Measurements from ENCODE around the gene FBXO30.
A peak's percentile ranks its signal among the peaks of the same experiment; 100 is the strongest.

The FBXO30 gene

GRCh38 chr6:145814501-145815308, at the start of gene FBXO30:
Gene FBXO30 (minus strand): TSS chr6:145814795. CDS start chr6:145806405, 8,390 bp downstream.
- peak; percentile 25 to 94 (median 84) for DNase-seq

GRCh38 chr6:145863988-145864616, 49.5 kb upstream of the FBXO30 start:
- no peak for DNase-seq

- no peak for DNase-seq
Measured at GRCh38 chr6:145863366-145863765, 48.8 kb upstream of the FBXO30 start.

GRCh38 chr6:145860562-145860961, 46.0 kb upstream of the FBXO30 start:
- DNase-seq, result no peak

GRCh38 chr6:145850671-145851070, 36.1 kb upstream of the FBXO30 start:
- DNase-seq, result no peak

- DNase-seq, result no peak
Measured at GRCh38 chr6:145848541-145848940, 33.9 kb upstream of the FBXO30 start.

- no peak for DNase-seq
Measured at GRCh38 chr6:145845557-145845956, 31.0 kb upstream of the FBXO30 start.

- no peak for DNase-seq
Measured at GRCh38 chr6:145844933-145845540, 30.4 kb upstream of the FBXO30 start.

- peak in 1 of 56 donors; percentile 2 for DNase-seq
Measured at GRCh38 chr6:145842693-145843546, 28.3 kb upstream of the FBXO30 start.

GRCh38 chr6:145841668-145842067, 27.1 kb upstream of the FBXO30 start:
- DNase-seq, result no peak

GRCh38 chr6:145839653-145840052, 25.1 kb upstream of the FBXO30 start:
- no peak for DNase-seq

GRCh38 chr6:145838305-145838704, 23.7 kb upstream of the FBXO30 start:
- no peak for DNase-seq

GRCh38 chr6:145836772-145837171, 22.2 kb upstream of the FBXO30 start:
- no peak for DNase-seq

- DNase-seq, result no peak
Measured at GRCh38 chr6:145836170-145836569, 21.6 kb upstream of the FBXO30 start.

GRCh38 chr6:145830612-145831011, 16.0 kb upstream of the FBXO30 start:
- no peak for DNase-seq

- DNase-seq, result no peak
Measured at GRCh38 chr6:145829950-145830349, 15.4 kb upstream of the FBXO30 start.

GRCh38 chr6:145829102-145829501, 14.5 kb upstream of the FBXO30 start:
- peak in 2 of 56 donors; percentile 1 to 5 for DNase-seq

GRCh38 chr6:145824344-145824743, 9.7 kb upstream of the FBXO30 start:
- DNase-seq, result no peak

- DNase-seq, result no peak
Measured at GRCh38 chr6:145823328-145823944, 8.8 kb upstream of the FBXO30 start.

- no peak for DNase-seq
Measured at GRCh38 chr6:145822456-145822855, 7.9 kb upstream of the FBXO30 start.

GRCh38 chr6:145819994-145820393, 5.4 kb upstream of the FBXO30 start:
- DNase-seq, result no peak

All from amygdala (tissue), 56 donors.